ENCODE measurements around the gene ILF2. TPM values are rescaled to one million over a fixed set of nuclear protein-coding genes. Genes with fewer than 3 reads are reported as not detected.
A peak's percentile ranks its signal among the peaks of the same experiment; 100 is the strongest.

Gene ILF2
- total and polyA plus RNA-seq, 2 experiments from 2014 or later: 200 to 276 TPM

GRCh38 chr1:153698923-153699714 is 28.3 kb upstream of the ILF2 start:
- Histone ChIP-seq H3K4me3 (no peak overlapping the region), H3K36me3 (no peaks in the 10 kb centered on the region), H3K9me3 (ENCODE audit: low read depth) (no peaks in the 10 kb centered on the region), H3K27ac (no peak overlapping the region), H3K4me1 (ENCODE audit: low read depth) (peaks cover 14% of the 10 kb centered on the region), H3K27me3 (no peaks in the 10 kb centered on the region)
- no peak for TF ChIP-seq CTCF (IDR thresholded peaks at IDR 0.05; ENCODE audit: low read depth, low read length)
- DNase-seq (ENCODE audit: low read depth in 1 of 2, low spot score in 1 of 2): peak in 1 of 2 donors; percentile 45

- H3K36me3 ChIP-seq: no peaks in the 10 kb centered on the region
- H3K4me1 ChIP-seq (ENCODE audit: low read depth): peaks cover 14% of the 10 kb centered on the region
- peak overlapping the region; percentile 43 for H3K27ac ChIP-seq
- no peak overlapping the region for H3K4me3 ChIP-seq
- DNase-seq (ENCODE audit: low read depth in 1 of 2, low spot score in 1 of 2): peak in 1 of 2 donors; percentile 89
- H3K27me3 ChIP-seq: no peaks in the 10 kb centered on the region
- TF ChIP-seq CTCF (IDR thresholded peaks at IDR 0.05; ENCODE audit: low read depth, low read length): no peak
- H3K9me3 ChIP-seq (ENCODE audit: low read depth): no peaks in the 10 kb centered on the region
Measured at GRCh38 chr1:153698020-153698922, 27.5 kb upstream of the ILF2 start.

GRCh38 chr1:153697191-153698019 is 26.6 kb upstream of the ILF2 start:
- Histone ChIP-seq H3K4me1 (ENCODE audit: low read depth) (peaks cover 14% of the 10 kb centered on the region), H3K27ac (peak overlapping the region; percentile 43), H3K27me3 (no peaks in the 10 kb centered on the region), H3K9me3 (ENCODE audit: low read depth) (no peaks in the 10 kb centered on the region), H3K4me3 (no peak overlapping the region), H3K36me3 (no peaks in the 10 kb centered on the region)
- TF ChIP-seq CTCF (IDR thresholded peaks at IDR 0.05; ENCODE audit: low read depth, low read length): no peak
- DNase-seq (ENCODE audit: low read depth in 1 of 2, low spot score in 1 of 2): peak; percentile 48 to 97

GRCh38 chr1:153696741-153697140 is 25.9 kb upstream of the ILF2 start:
- no peaks in the 10 kb centered on the region for H3K27me3 ChIP-seq
- no peak overlapping the region for H3K4me3 ChIP-seq
- TF ChIP-seq CTCF (IDR thresholded peaks at IDR 0.05; ENCODE audit: low read depth, low read length): no peak
- no peak for DNase-seq (ENCODE audit: low read depth in 1 of 2, low spot score in 1 of 2)
- H3K9me3 ChIP-seq (ENCODE audit: low read depth): no peaks in the 10 kb centered on the region
- H3K36me3 ChIP-seq: no peaks in the 10 kb centered on the region
- H3K27ac ChIP-seq: peak overlapping the region; percentile 43
- peaks cover 14% of the 10 kb centered on the region for H3K4me1 ChIP-seq (ENCODE audit: low read depth)

GRCh38 chr1:153693466-153693865 is 22.7 kb upstream of the ILF2 start:
- Histone ChIP-seq H3K27ac (no peak overlapping the region), H3K27me3 (no peaks in the 10 kb centered on the region), H3K4me3 (no peak overlapping the region), H3K36me3 (no peaks in the 10 kb centered on the region), H3K4me1 (ENCODE audit: low read depth) (peaks cover 10% of the 10 kb centered on the region), H3K9me3 (ENCODE audit: low read depth) (no peaks in the 10 kb centered on the region)
- no peak for DNase-seq (ENCODE audit: low read depth in 1 of 2, low spot score in 1 of 2)
- no peak for TF ChIP-seq CTCF (IDR thresholded peaks at IDR 0.05; ENCODE audit: low read depth, low read length)
